H1 (cell line): Measurements from ENCODE around the gene ALG2. TPM values are rescaled to one million over a fixed set of nuclear protein-coding genes. Genes with fewer than 3 reads are reported as not detected.

Experiments used
- CTCF ChIA-PET: fragments of 300-600 bp; sonication (Branson Sonifier 250); formaldehyde crosslinking; loops from one replicate; lab custom pipeline; 2021; ENCODE audit not compliant: partially characterized antibody; lab: Charles Lee
- POLR2A ChIA-PET: fragments of 300-600 bp; sonication (Branson Sonifier 250); formaldehyde crosslinking; loops from one replicate; lab custom pipeline; 2021; ENCODE audit warnings: inconsistent platforms; ENCODE audit not compliant: partially characterized antibody; lab: Charles Lee
- DNase-seq, 2 experiments: peaks; one replicate each; pipeline versions ENCODE4 v3.0.0 to v3.0.0-alpha.2; 2010 to 2022; ENCODE audit warnings: low spot score in 2 of 2, low read depth in 1 of 2, mixed read lengths in 1 of 2
- FAIRE-seq: peaks from 2 replicates; lab custom pipeline; 2011; peaks lifted over from hg19 to GRCh38; lab: Jason Lieb, UNC
- H2AFZ ChIP-seq: 2 replicates; pipeline ENCODE4 v1.8.1; 2012; ENCODE audit warnings: low read length, inconsistent platforms
- H2AK5ac ChIP-seq: 2 replicates; pipeline ENCODE4 v1.6.1; 2013; ENCODE audit warnings: low read depth, low read length
- H2BK120ac ChIP-seq: replicated peaks from 2 replicates; pipeline ENCODE3; 2013; ENCODE audit warnings: low read depth, low read length, inconsistent platforms
- H2BK12ac ChIP-seq: 2 replicates; pipeline ENCODE4 v1.6.1; 2013; ENCODE audit warnings: low read depth, low read length
- H2BK15ac ChIP-seq: 2 replicates; pipeline ENCODE4 v1.6.1; 2013; ENCODE audit warnings: low read length
- H2BK20ac ChIP-seq: 2 replicates; pipeline ENCODE4 v1.6.1; 2013; ENCODE audit warnings: low read length
- H2BK5ac ChIP-seq: 2 replicates; pipeline ENCODE4 v1.6.1; 2013; ENCODE audit warnings: low read depth, low read length
- H3K14ac ChIP-seq: 2 replicates; pipeline ENCODE4 v1.6.1; 2013; ENCODE audit warnings: inconsistent platforms; ENCODE audit not compliant: insufficient read length
- H3K18ac ChIP-seq: 2 replicates; pipeline ENCODE4 v1.6.1; 2013; ENCODE audit warnings: low read length; ENCODE audit errors: extremely low read depth
- H3K23ac ChIP-seq: 2 replicates; pipeline ENCODE4 v1.6.1; 2013; ENCODE audit warnings: inconsistent platforms; ENCODE audit not compliant: insufficient read length
- H3K23me2 ChIP-seq: 2 replicates; pipeline ENCODE4 v1.6.1; 2013; ENCODE audit warnings: low read depth, low read length
- H3K27ac ChIP-seq: 2 replicates; pipeline ENCODE4 v1.6.1; 2011; ENCODE audit warnings: low read depth, low read length, inconsistent platforms
- H3K27me3 ChIP-seq, 4 experiments: replicated peaks in 1 of 4; 1 replicate in 1 of 4; 2 replicates in 3 of 4; pipeline versions ENCODE4 v1.6.1 to v1.8.1; 2011 to 2013; ENCODE audit warnings: low read length in 3 of 4, mild to moderate bottlenecking in 3 of 4, inconsistent platforms in 2 of 4, mixed read lengths in 2 of 4, moderate library complexity in 1 of 4; ENCODE audit not compliant: control insufficient read depth in 3 of 4, insufficient read depth in 3 of 4; ENCODE audit errors: extremely low read depth in 1 of 4
- H3K36me3 ChIP-seq, 4 experiments: 2 replicates each; pipeline versions ENCODE4 v1.6.1 to v1.8.1; 2011 to 2013; ENCODE audit warnings: mild to moderate bottlenecking in 4 of 4, low read length in 3 of 4, moderate library complexity in 2 of 4, control low read depth in 1 of 4, inconsistent platforms in 1 of 4; ENCODE audit not compliant: insufficient read depth in 4 of 4, control insufficient read depth in 2 of 4
- H3K4ac ChIP-seq: replicated peaks from 2 replicates; pipeline ENCODE3; 2013; ENCODE audit warnings: low read length, low read depth, mixed read lengths, inconsistent platforms; ENCODE audit not compliant: insufficient read length
- H3K4me1 ChIP-seq, 4 experiments: replicated peaks in 1 of 4; 1 replicate in 1 of 4; 2 replicates in 3 of 4; pipeline versions ENCODE4 v1.6.1 to v1.8.1; 2011 to 2013; ENCODE audit warnings: low read length in 3 of 4, inconsistent platforms in 2 of 4, mixed read lengths in 1 of 4; ENCODE audit not compliant: insufficient read depth in 4 of 4, control insufficient read depth in 3 of 4
- H3K4me2 ChIP-seq, 2 experiments: 2 replicates each; pipeline versions ENCODE4 v1.6.1 to v1.8.1; 2011 to 2013; ENCODE audit warnings: low read depth in 2 of 2, low read length in 2 of 2, control low read depth in 1 of 2, inconsistent platforms in 1 of 2, mild to moderate bottlenecking in 1 of 2; ENCODE audit not compliant: insufficient read depth in 1 of 2
- H3K4me3 ChIP-seq, 4 experiments: fragments of 200-600, 300-600 bp in 1 of 4; sonication (generic), shearing (Covaris generic), sonication (Bioruptor Twin) in 1 of 4; 2 replicates each; pipeline versions ENCODE4 v1.5.1 to v1.8.1; 2011 to 2016; ENCODE audit warnings: low read length in 4 of 4, low read depth in 3 of 4, control low read depth in 2 of 4, inconsistent platforms in 2 of 4, mild to moderate bottlenecking in 2 of 4, mixed read lengths in 1 of 4, moderate library complexity in 1 of 4; ENCODE audit not compliant: insufficient read depth in 2 of 4; ENCODE audit errors: extremely low read depth in 1 of 4
- H3K56ac ChIP-seq: replicated peaks from 2 replicates; pipeline ENCODE3; 2013; ENCODE audit warnings: low read depth, mild to moderate bottlenecking, mixed read lengths, low read length, inconsistent platforms; ENCODE audit not compliant: insufficient read length
- H3K79me1 ChIP-seq: 2 replicates; pipeline ENCODE4 v1.6.1; 2013; ENCODE audit warnings: low read depth, low read length, control low read depth
- H3K79me2 ChIP-seq, 2 experiments: 2 replicates each; pipeline versions ENCODE4 v1.6.1 to v1.8.1; 2012 to 2013; ENCODE audit warnings: low read length in 2 of 2, mild to moderate bottlenecking in 2 of 2, inconsistent platforms in 1 of 2; ENCODE audit not compliant: insufficient read depth in 2 of 2, control insufficient read depth in 1 of 2
- H3K9ac ChIP-seq, 4 experiments: replicated peaks in 1 of 4; 1 replicate in 1 of 4; 2 replicates in 3 of 4; pipeline versions ENCODE4 v1.6.1 to v1.8.1; 2011 to 2013; ENCODE audit warnings: low read depth in 3 of 4, low read length in 3 of 4, control low read depth in 2 of 4, mild to moderate bottlenecking in 2 of 4, moderate library complexity in 2 of 4, inconsistent platforms in 1 of 4; ENCODE audit errors: extremely low read depth in 1 of 4
- H3K9me3 ChIP-seq, 2 experiments: 2 replicates each; pipeline versions ENCODE4 v1.6.1 to v1.8.1; 2012 to 2013; ENCODE audit warnings: mild to moderate bottlenecking in 2 of 2, moderate library complexity in 2 of 2, control low read depth in 1 of 2, inconsistent platforms in 1 of 2, low read depth in 1 of 2, low read length in 1 of 2, mixed read lengths in 1 of 2; ENCODE audit not compliant: insufficient read depth in 2 of 2
- H4K20me1 ChIP-seq, 2 experiments: replicated peaks in 1 of 2; 2 replicates each; pipeline versions ENCODE3 to v1.8.1; 2011 to 2013; ENCODE audit warnings: inconsistent platforms in 2 of 2, low read length in 2 of 2, mild to moderate bottlenecking in 1 of 2; ENCODE audit not compliant: insufficient read depth in 2 of 2, control insufficient read depth in 1 of 2
- H4K5ac ChIP-seq: 2 replicates; pipeline ENCODE4 v1.6.1; 2013; ENCODE audit warnings: low read length, low read depth, mixed read lengths, inconsistent platforms; ENCODE audit not compliant: insufficient read length
- H4K8ac ChIP-seq: 2 replicates; pipeline ENCODE4 v1.8.0; 2013; ENCODE audit warnings: mild to moderate bottlenecking, moderate library complexity, low read length, inconsistent platforms; ENCODE audit not compliant: insufficient read depth; ENCODE audit errors: extremely low read depth
- H4K91ac ChIP-seq: replicated peaks from 2 replicates; pipeline ENCODE3; 2013; ENCODE audit warnings: low read length, mixed read lengths, inconsistent platforms; ENCODE audit not compliant: insufficient read length
- CTCF ChIP-seq, 3 experiments: IDR thresholded peaks; 1 replicate in 2 of 3; 2 replicates in 1 of 3; pipeline versions ENCODE4 v1.5.1 to v1.6.1; 2011; ENCODE audit warnings: low read length in 3 of 3, mild to moderate bottlenecking in 3 of 3, inconsistent platforms in 2 of 3, low read depth in 1 of 3, moderate library complexity in 1 of 3; ENCODE audit not compliant: insufficient read depth in 1 of 3; ENCODE audit errors: control extremely low read depth in 1 of 3
- GABPA ChIP-seq: IDR thresholded peaks from 2 replicates; pipeline ENCODE4 v1.6.1; 2011; ENCODE audit warnings: mild to moderate bottlenecking, low read length, moderate library complexity, borderline replicate concordance; ENCODE audit not compliant: insufficient read depth
- KDM4A ChIP-seq: IDR thresholded peaks from one replicate; pipeline ENCODE4 v1.7.1; 2012; ENCODE audit warnings: low read depth, mild to moderate bottlenecking, moderate library complexity, low read length, inconsistent platforms; ENCODE audit not compliant: severe bottlenecking
- KDM5A ChIP-seq: fragments of 200-600 bp; IDR thresholded peaks from 2 replicates; pipeline ENCODE4 v1.7.1; 2012; ENCODE audit warnings: mild to moderate bottlenecking, low read length, inconsistent platforms, mixed read lengths
- PHF8 ChIP-seq: fragments of 200-600 bp; sonication (generic); conservative IDR thresholded peaks from 2 replicates; pipeline ENCODE4 v1.7.1; 2012; ENCODE audit warnings: low read depth, mild to moderate bottlenecking, inconsistent platforms, low read length, moderate library complexity
- POU5F1 ChIP-seq: IDR thresholded peaks from 2 replicates; pipeline ENCODE4 v1.6.1; 2011; ENCODE audit warnings: low read depth, mild to moderate bottlenecking, low read length, moderate library complexity
- SIN3A ChIP-seq, 2 experiments: IDR thresholded peaks in 1 of 2; conservative IDR thresholded peaks in 1 of 2; 2 replicates each; pipeline ENCODE4 v1.6.1; 2011 to 2012; ENCODE audit warnings: low read length in 2 of 2, improper control_type of control experiment in 1 of 2, low read depth in 1 of 2, mild to moderate bottlenecking in 1 of 2
- SIRT6 ChIP-seq: IDR thresholded peaks from one replicate; pipeline ENCODE4 v1.7.1; 2012; ENCODE audit warnings: low read length, inconsistent platforms
- SP2 ChIP-seq: IDR thresholded peaks from 2 replicates; pipeline ENCODE4 v1.6.1; 2012; ENCODE audit warnings: mild to moderate bottlenecking, low read length, inconsistent platforms
- TAF1 ChIP-seq: IDR thresholded peaks from 2 replicates; pipeline ENCODE4 v1.6.1; 2011; ENCODE audit warnings: mild to moderate bottlenecking, low read depth, low read length
- TCF12 ChIP-seq: IDR thresholded peaks from 2 replicates; pipeline ENCODE4 v1.6.1; 2011; ENCODE audit warnings: low read depth, mild to moderate bottlenecking, low read length
- polyA plus RNA-seq, 7 experiments: library from polyadenylated mRNA; depleted of rRNA in 3 of 7; stranded (reverse) in 5 of 7; unstranded in 2 of 7; fragments of >200 nt in 5 of 7; fragments of 200-250 nt in 2 of 7; gene quantifications; 1 replicate in 5 of 7; 2 replicates in 1 of 7; 4 replicates in 1 of 7; pipeline versions ENCODE4 v1.2.1 to v1.2.3, GENCODE V29; 2011 to 2013; ENCODE audit warnings: missing spikeins in 2 of 7, mixed read lengths in 2 of 7
- total RNA-seq: library from RNA; stranded (reverse); fragmentation: NEBNext Ultra II Directional; extraction: Animal tissue kit (Norgen Biotek cat#: 25700); gene quantifications from 2 replicates; pipeline ENCODE4 v1.2.1, GENCODE V29; 2021
- TF ChIP-seq, protein P1 (sequence below): IDR thresholded peaks from 2 replicates; pipeline ENCODE4 v1.6.1; 2012; ENCODE audit warnings: inconsistent platforms

Gene ALG2
- total and polyA plus RNA-seq, 2 of the 8 experiments (the other 6 are each of a cell fraction or from before 2014, with no cell fraction given), result 27.1 to 30.7 TPM

- DNase-seq, result no peak
- Histone ChIP-seq H2BK20ac (no peak overlapping the region), H2BK5ac (no peak overlapping the region), H3K27me3 (no peaks in the 10 kb centered on the region), H3K23me2 (no peaks in the 10 kb centered on the region), H3K9ac (no peak overlapping the region), H2BK120ac (no peak overlapping the region), H4K20me1 (no peaks in the 10 kb centered on the region), H3K79me2 (no peaks in the 10 kb centered on the region), H3K18ac (no peak overlapping the region), H3K4me3 (no peak overlapping the region), H4K91ac (no peak overlapping the region), H2AFZ (no peak overlapping the region), H2BK15ac (no peak overlapping the region), H3K4ac (no peak overlapping the region), H3K4me1 (no peaks in the 10 kb centered on the region), H3K27ac (no peak overlapping the region), H3K9me3 (no peaks in the 10 kb centered on the region), H3K56ac (no peak overlapping the region), H3K79me1 (no peaks in the 10 kb centered on the region; the same call in 1 of the 2 replicates), H2BK12ac (no peak overlapping the region), H4K8ac (no peak overlapping the region), H3K14ac (no peak overlapping the region), H3K23ac (no peak overlapping the region), H2AK5ac (no peak overlapping the region), H3K36me3 (no peaks in the 10 kb centered on the region; a peak in 1 of 8 replicates), H3K4me2 (no peak overlapping the region), H4K5ac (no peak overlapping the region)
- TF ChIP-seq, protein P1, sequence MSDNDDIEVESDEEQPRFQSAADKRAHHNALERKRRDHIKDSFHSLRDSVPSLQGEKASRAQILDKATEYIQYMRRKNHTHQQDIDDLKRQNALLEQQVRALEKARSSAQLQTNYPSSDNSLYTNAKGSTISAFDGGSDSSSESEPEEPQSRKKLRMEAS, result no peak
- TF ChIP-seq SP2 (no peak), KDM4A (no peak), KDM5A (no peak), SIN3A (conservative IDR thresholded peaks at IDR 0.05 in 1 of 2, IDR thresholded peaks at IDR 0.05 in 1 of 2; ENCODE audit: low read depth in 1 of 2, low read length in 2 of 2) (no peak), GABPA (no peak), PHF8 (no peak), TAF1 (no peak), CTCF (IDR thresholded peaks at IDR 0.05; ENCODE audit: control extremely low read depth in 1 of 3, insufficient read depth in 1 of 3, low read depth in 1 of 3, low read length in 3 of 3) (no peak), TCF12 (no peak), SIRT6 (no peak), POU5F1 (no peak)
- no peak for FAIRE-seq
- ChIA-PET CTCF (no interaction called here), POLR2A (no interaction called here)
These were observed 16.6 kb upstream of the ALG2 start for GRCh38 chr9:99238331-99238730.
